GM18507 (cell line): ENCODE measurements around the gene NSD1.
"Not testable (repeated sequence)": the region's sequence is repeated elsewhere in the genome, so short reads cannot be mapped to it uniquely, and the experiment has no call there.

ENCODE experiments used
- DNase-seq: peaks from one replicate; pipeline ENCODE4 v3.0.0; 2011; ENCODE audit warnings: low read depth; ENCODE audit not compliant: insufficient read length; ENCODE audit errors: extremely low spot score
- FAIRE-seq: peaks from 2 replicates; lab custom pipeline; 2011; peaks lifted over from hg19 to GRCh38; lab: Jason Lieb, UNC

The NSD1 gene

GRCh38 chr5:177204281-177204680, 70.7 kb downstream of the NSD1 start:
- FAIRE-seq = no peak
- DNase-seq = no peak

GRCh38 chr5:177209610-177210009, 76.0 kb downstream of the NSD1 start:
- FAIRE-seq (no peak), DNase-seq (no peak)

DNA sequence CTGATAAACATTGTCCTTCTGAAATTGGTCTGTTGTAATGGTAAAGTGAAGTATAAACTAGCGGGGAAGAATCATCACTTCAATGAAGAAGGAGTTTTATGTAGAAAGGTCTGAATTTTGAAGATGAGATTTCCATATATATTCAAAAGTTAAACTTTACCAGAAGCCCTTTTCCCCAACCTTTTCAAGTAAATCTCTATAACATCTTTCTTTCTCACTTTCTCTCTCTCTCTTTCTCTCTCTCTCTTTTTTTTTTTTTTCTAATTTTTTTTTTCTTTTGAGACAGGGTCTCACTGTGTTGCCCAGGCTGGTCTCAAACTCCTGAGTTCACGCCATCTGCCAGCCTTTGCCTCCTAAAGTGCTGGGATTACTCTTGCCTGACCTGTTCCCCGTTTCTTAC, 78.7 kb downstream of the NSD1 start:
- FAIRE-seq (no peak), DNase-seq (no peak)

DNA sequence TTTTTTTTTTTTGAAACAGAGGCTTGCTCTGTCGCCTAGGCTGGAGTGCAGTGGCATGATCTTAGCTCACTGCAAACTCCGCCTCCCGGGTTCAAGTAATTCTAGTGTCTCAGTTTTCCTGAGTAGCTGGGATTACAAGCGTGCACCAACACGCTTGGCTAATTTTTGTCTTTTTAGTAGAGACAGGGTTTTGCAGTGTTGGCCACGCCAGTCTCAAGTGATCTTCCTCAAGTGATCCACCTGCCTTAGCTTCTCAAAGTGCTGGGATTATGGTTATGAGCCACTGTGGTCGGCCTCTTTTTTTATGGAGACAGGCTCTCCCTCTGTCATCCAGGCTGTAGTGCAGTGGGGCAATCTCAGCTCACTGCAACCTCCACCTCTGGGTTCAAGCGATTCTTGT, 87.0 kb downstream of the NSD1 start:
- no peak for DNase-seq
- no peak for FAIRE-seq

- FAIRE-seq (no peak), DNase-seq (no peak)
Observed at GRCh38 chr5:177222269-177222668, 88.7 kb downstream of the NSD1 start.

DNA sequence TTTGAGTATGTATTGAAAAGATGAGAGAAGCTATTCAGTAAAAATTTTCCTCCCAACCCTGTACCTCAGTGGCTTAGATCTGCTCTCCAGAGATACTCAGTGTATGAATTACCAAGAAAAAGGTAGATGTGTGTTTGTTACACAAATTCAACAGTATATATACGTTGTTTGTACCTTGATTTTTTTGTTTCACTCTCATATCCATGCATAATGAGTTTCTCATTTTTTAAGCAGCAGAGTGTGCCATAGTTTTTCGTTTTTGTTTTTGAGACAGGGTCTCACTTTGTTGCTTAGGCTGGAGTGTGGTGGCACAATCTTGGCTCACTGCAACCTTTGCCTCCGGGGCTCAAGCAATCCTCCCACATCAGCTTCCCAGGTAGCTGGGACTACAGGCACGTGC, 92.2 kb downstream of the NSD1 start:
- no peak for FAIRE-seq
- DNase-seq = no peak

DNA sequence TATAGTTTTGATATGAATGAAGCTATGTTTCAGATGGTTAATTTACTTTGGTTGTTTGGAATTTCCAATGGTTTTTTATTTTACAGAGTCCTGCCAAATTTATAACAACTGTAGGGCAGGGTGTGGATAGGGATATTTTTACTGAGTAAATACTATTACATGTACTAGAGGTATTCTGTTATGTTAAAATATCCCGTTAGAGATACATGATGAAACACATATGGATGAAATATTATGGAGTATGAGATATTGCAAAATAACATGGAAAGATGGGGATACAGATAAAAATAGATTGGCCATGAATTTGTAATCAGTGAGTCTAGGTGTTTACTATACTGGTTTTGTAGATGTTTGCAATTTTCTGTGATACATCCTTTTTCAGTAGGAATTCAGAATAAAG, 93.3 kb downstream of the NSD1 start:
- FAIRE-seq (no peak), DNase-seq (no peak)

DNA sequence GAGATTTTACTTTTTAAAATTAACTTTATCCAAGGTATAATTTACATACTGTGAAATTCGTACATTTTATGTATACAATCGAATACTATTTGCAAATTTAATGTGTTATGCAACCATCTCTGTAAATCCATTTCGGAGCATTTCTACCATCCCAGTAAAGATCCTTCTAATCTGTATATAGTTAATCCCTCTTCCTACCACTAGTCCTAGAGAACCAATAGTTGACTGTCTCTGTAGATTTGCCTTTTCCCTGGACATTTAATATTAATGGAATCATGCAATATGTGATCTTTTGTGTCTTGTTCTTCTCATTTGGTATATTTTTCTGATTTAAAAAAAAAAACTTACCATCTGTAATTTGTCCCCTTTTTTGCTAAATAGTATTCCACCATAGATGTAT, 95.2 kb downstream of the NSD1 start:
- FAIRE-seq = no peak

GRCh38 chr5:177230660-177231059, 97.1 kb downstream of the NSD1 start:
- FAIRE-seq (no peak), DNase-seq (no peak)

More for the DNA sequence above, 95.2 kb downstream of the NSD1 start:
- no peak for DNase-seq

- DNase-seq (no peak), FAIRE-seq (no peak)
Observed at GRCh38 chr5:177231479-177232250, 98.1 kb downstream of the NSD1 start.

- DNase-seq = no peak
- FAIRE-seq = no peak
Observed at GRCh38 chr5:177232358-177232757, 98.8 kb downstream of the NSD1 start.

GRCh38 chr5:177232761-177233160, 99.2 kb downstream of the NSD1 start:
- DNase-seq (no peak), FAIRE-seq (no peak)

DNA sequence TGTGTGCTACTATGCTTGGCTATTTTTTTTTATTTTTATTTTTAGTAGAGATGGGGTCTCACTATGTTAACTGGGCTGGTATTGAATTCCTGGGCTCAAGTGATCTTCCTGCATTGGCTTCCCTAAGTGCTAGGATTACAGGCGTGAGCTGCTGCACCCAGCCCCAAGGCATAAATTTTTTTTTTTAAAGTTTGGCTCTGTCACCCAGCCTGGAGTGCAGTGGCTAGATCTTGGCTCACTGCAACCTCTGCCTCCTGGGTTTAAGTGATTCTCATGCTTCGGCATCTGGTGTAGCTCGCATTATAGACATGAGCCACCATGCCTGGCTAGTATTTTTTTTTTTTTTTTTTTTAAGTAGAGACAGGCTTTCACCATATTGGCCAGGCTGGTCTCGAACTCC, 99.6 kb downstream of the NSD1 start:
- DNase-seq (no peak), FAIRE-seq (no peak)

DNA sequence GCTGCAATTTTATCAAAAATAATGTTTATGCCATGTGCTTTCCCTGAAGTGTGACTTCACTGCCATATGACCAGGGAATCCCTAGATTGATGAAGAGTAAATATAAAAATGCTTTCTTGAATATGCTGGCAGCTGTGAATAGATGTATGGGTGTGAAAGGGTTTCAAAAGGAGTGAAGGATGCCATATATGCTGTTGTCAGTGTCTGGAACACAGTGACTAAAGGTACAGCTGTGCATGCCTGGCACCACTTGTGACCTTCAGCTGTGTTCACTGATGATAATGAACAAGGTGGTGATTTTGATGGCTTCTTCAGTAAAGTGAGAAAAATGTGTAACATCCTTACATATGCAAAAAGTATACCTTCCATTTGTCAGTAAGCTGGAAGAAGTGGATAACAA, 100.2 kb downstream of the NSD1 start:
- DNase-seq = no peak
- no peak for FAIRE-seq

DNA sequence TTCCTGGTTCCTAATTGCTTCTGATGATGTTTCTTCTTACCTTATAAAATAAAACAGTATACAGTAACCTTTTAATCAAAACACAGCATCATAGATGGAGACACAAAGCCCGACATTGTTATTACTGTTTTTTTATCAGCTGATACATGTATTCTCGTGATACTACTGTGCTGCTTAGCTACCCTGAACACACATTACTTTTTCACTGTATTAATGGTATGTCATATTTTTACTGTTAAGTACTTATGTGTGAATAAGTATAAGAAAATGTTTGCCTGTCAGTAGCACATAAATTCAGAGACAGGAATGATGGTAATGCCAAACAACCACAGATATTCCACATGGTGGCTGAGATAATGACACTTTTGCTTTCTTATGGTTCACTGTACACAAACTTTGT, 101.3 kb downstream of the NSD1 start:
- FAIRE-seq (no peak), DNase-seq (no peak)

DNA sequence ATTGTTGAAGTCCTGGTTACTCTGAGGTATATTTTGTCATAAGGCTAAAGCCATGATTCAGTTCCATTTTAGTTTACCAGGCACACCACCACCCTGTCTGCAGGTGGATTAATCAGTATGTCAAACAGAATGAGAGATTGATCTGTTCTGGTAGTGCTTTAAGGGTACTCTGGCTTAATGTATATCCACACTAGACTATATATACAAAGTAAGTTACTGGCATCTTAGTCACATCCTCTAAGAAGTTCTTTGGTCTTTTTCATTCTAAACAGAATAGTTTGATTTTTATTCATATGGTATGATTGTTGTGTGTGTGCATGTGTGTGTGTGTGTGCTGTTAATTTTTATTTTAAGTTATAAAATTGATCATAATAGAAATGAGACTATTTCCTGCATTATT, 108.2 kb downstream of the NSD1 start:
- DNase-seq (no peak), FAIRE-seq (no peak)

- no peak for DNase-seq
- no peak for FAIRE-seq
Observed at GRCh38 chr5:177242304-177242703, 108.7 kb downstream of the NSD1 start.

DNA sequence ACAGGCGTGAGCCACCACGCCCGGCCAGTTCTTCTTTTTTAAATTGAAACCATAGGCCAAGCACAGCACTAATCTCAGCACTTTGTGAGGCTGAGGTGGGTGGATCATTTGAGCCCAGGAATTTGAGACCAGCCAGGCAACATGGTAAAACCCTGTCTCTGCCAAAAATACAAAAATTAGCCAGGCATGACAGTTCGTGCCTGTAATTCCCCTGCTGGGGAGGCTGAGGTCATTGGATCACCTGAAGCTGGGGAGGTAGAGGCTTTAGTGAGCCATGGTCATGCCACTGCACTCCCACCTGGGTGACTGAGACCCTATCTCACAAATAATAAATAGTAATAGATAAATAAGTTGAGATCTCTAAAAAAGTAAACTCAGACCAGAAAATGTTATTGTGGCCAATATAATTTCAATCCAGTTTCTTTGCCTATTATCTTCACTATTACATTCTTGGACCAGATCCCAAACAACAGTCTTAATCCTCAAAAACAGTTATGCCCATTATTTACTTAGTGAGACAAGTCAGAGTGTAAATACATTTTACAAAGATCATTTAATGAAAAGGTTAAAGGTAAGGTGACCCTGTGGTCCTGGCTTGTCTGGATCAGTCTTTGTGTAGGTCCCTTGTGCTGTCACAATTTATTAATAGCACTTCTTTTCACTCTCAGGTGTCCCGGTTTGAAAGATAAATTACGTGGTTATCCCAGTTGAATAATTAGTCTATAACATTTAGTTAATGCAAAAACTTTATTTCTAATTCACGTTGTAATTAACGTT, 116.4 kb downstream of the NSD1 start:
- FAIRE-seq (no peak), DNase-seq (no peak)

DNA sequence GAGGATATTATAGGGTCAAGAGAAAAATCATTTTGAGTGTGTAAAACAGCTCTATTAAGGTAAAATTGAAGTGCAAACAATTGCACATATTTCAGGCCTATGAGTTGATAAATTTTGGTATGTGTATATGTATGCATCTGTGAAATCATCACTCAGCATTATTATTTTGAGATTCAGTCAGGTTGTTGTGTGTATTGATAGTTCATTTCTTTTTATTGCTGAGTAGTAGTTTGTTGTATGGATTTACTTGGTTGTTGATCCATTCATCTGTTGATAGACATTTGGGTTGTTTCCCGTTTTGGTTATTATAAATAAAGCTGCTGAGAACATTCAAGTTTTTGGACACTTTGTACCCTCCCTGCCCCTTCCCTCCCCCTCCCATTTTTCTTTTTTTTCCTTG, 119.7 kb downstream of the NSD1 start:
- DNase-seq (no peak), FAIRE-seq (peak; percentile 24)

DNA sequence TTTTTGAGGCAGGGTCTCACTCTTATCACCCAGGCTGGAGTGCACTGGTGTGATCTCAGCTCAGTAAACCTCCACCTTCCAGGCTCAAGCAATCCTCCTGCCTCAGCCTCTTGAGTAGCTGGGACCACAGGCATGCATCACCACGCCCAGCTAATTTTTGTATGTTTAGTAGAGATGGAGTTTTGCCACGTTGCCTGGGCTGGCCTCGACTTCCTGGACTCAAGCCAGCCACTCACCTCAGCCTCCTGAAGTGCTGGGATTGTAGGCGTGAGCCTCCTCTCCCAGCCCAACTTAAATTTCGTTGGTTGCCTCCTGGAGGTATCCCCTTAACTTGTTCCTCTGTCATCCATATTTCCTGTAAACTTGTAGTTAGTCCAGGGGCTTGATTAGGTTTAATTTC, 122.7 kb downstream of the NSD1 start:
- DNase-seq (no peak), FAIRE-seq (no peak)

DNA sequence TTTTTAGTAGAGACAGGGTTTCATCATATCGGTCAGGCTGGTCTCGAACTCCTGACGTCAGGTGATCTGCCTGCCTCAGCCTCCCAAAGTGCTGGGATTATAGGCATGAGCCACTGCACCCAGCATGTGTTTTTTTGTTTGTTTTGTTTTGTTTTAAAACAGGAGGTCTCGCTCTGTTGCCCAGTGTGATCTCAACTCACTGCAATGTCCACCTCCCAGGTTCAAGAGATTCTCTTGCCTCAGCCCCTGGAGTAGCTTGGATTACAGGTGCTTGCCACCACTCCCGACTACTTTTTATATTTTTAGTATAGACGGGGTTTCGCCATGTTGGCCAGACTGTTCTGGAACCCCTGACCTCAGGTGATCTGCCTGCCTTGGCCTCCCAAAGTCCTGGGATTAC, 125.1 kb downstream of the NSD1 start:
- not testable (repeated sequence) for DNase-seq, FAIRE-seq
